WTC11 (cell line): Measurements from ENCODE around the gene SUB1. TPM values are rescaled to one million over a fixed set of nuclear protein-coding genes. Genes with fewer than 3 reads are reported as not detected.

Source experiments
- ATAC-seq: fragments of 200-7000 bp; cut with Tn5 transposase; 2 replicates; pipeline ENCODE4 v1.10.0; 2021; ENCODE audit warnings: mild to moderate bottlenecking, moderate library complexity
- CTCF ChIA-PET: fragments of 300-600 bp; sonication (Branson Sonifier 250); formaldehyde crosslinking; loops from one replicate; lab custom pipeline; 2021; ENCODE audit warnings: antibody characterized with exemption; lab: Charles Lee
- POLR2A ChIA-PET: fragments of 350-600 bp; sonication (Branson Sonifier 250); formaldehyde crosslinking; loops from one replicate; lab custom pipeline; 2021; ENCODE audit warnings: antibody characterized with exemption; lab: Charles Lee
- DNase-seq: peaks from one replicate; pipeline ENCODE4 v3.0.0; 2021; ENCODE audit warnings: low spot score
- H3K27ac Mint-ChIP-seq: 2 replicates; pipeline ENCODE4 v1.8.0; 2021; ENCODE audit warnings: mixed read lengths
- H3K27me3 Mint-ChIP-seq: 2 replicates; pipeline ENCODE4 v1.8.0; 2021; ENCODE audit warnings: low read depth, mild to moderate bottlenecking, moderate library complexity, mixed read lengths
- H3K36me3 Mint-ChIP-seq: 2 replicates; pipeline ENCODE4 v1.8.0; 2021; ENCODE audit warnings: mixed read lengths
- H3K4me1 Mint-ChIP-seq: 2 replicates; pipeline ENCODE4 v1.8.0; 2022; ENCODE audit warnings: mixed read lengths
- H3K4me3 Mint-ChIP-seq: 2 replicates; pipeline ENCODE4 v1.8.0; 2021; ENCODE audit warnings: mild to moderate bottlenecking, moderate library complexity, mixed read lengths
- H3K9me3 Mint-ChIP-seq: 2 replicates; pipeline ENCODE4 v1.8.0; 2021; ENCODE audit warnings: mixed read lengths
- ATF1 ChIP-seq: sonication (generic); formaldehyde crosslinking; IDR thresholded peaks from 2 replicates; pipeline ENCODE4 v1.8.1; 2023; ENCODE audit warnings: mild to moderate bottlenecking, moderate library complexity, missing genetic modification reagents
- ATF6 ChIP-seq: sonication (generic); formaldehyde crosslinking; IDR thresholded peaks from 2 replicates; pipeline ENCODE4 v1.8.1; 2023; ENCODE audit warnings: mild to moderate bottlenecking, missing genetic modification reagents
- GTF2I ChIP-seq: fragments of 250-450 bp; sonication (Bioruptor Pico); conservative IDR thresholded peaks from 2 replicates; pipeline ENCODE4 v1.4.0; 2021; ENCODE audit warnings: mild to moderate bottlenecking
- JAZF1 ChIP-seq: fragments of 250-450 bp; sonication (Bioruptor Pico); IDR thresholded peaks from 2 replicates; pipeline ENCODE4 v1.9.0; 2021; ENCODE audit warnings: moderate library complexity, mild to moderate bottlenecking, inconsistent platforms
- JUN ChIP-seq: sonication (generic); formaldehyde crosslinking; IDR thresholded peaks from 2 replicates; pipeline ENCODE4 v1.8.0; 2023; ENCODE audit warnings: mild to moderate bottlenecking, missing genetic modification reagents
- NFATC4 ChIP-seq: fragments of 250-450 bp; sonication (Bioruptor Pico); IDR thresholded peaks from 2 replicates; pipeline ENCODE4 v1.9.0; 2021; ENCODE audit warnings: mild to moderate bottlenecking
- PRRX2 ChIP-seq: fragments of 250-450 bp; sonication (Bioruptor Pico); IDR thresholded peaks from 2 replicates; pipeline ENCODE4 v1.8.0; 2021; ENCODE audit warnings: mild to moderate bottlenecking
- SMAD3 ChIP-seq: sonication (generic); formaldehyde crosslinking; IDR thresholded peaks from 2 replicates; pipeline ENCODE4 v1.8.0; 2022; ENCODE audit warnings: missing genetic modification reagents, mild to moderate bottlenecking, borderline replicate concordance
- SMAD4 ChIP-seq: sonication (generic); formaldehyde crosslinking; IDR thresholded peaks from 2 replicates; pipeline ENCODE4 v1.8.0; 2022; ENCODE audit warnings: mild to moderate bottlenecking, missing genetic modification reagents
- TP53 ChIP-seq: sonication (generic); formaldehyde crosslinking; IDR thresholded peaks from 2 replicates; pipeline ENCODE4 v1.8.1; 2023; ENCODE audit warnings: mild to moderate bottlenecking, missing genetic modification reagents
- USF2 ChIP-seq: sonication (generic); formaldehyde crosslinking; IDR thresholded peaks from 2 replicates; pipeline ENCODE4 v1.8.1; 2023; ENCODE audit warnings: mild to moderate bottlenecking, missing genetic modification reagents, moderate library complexity
- ZNF281 ChIP-seq: sonication (generic); formaldehyde crosslinking; IDR thresholded peaks from 2 replicates; pipeline ENCODE4 v1.8.0; 2023; ENCODE audit warnings: mild to moderate bottlenecking, missing genetic modification reagents
- ZNF671 ChIP-seq: fragments of 250-450 bp; sonication (Bioruptor Pico); IDR thresholded peaks from 2 replicates; pipeline ENCODE4 v1.8.0; 2021; ENCODE audit warnings: mild to moderate bottlenecking
- total RNA-seq: library from RNA; stranded (reverse); gene quantifications from 3 replicates; pipeline ENCODE4 v1.2.3, GENCODE V29; 2021

The SUB1 gene
- total RNA-seq, 1 experiment from 2014 or later: 258 TPM

GRCh38 chr5:32586276-32586599, 881 bp downstream of the SUB1 start (continued):
- TF ChIP-seq USF2 (CRISPR knock-in tag): no peak
- TF ChIP-seq PRRX2 (CRISPR knock-in tag): no peak
- TF ChIP-seq, all 79 proteins: peak for 0

GRCh38 chr5:32587067-32587551, 1.8 kb downstream of the SUB1 start:
- Mint-ChIP-seq H3K36me3 (peaks cover 20% of the 10 kb centered on the region), H3K4me3 (peak overlapping the region; percentile 90), H3K27me3 (no peaks in the 10 kb centered on the region), H3K4me1 (peaks cover 42% of the 10 kb centered on the region), H3K9me3 (no peaks in the 10 kb centered on the region), H3K27ac (peak overlapping the region; percentile 45)
- TF ChIP-seq ATF6 (CRISPR knock-in tag): no peak
- no peak for TF ChIP-seq ZNF671 (CRISPR knock-in tag)
- TF ChIP-seq SMAD4: no peak
- TF ChIP-seq ATF1: no peak
- TF ChIP-seq JUN (CRISPR knock-in tag): no peak
- no peak for TF ChIP-seq JAZF1 (CRISPR knock-in tag)
- no peak for TF ChIP-seq TP53 (CRISPR knock-in tag)
- POLR2A ChIA-PET: no interaction called here
- DNase-seq (no peak), ATAC-seq (no peak)
- CTCF ChIA-PET: interaction anchor here (1.1 to 5.0 kb wide), 3 partner anchors 98 to 136 kb away, joined by 3 to 195 read pairs (median 3); no protein-coding TSS in a partner anchor

GRCh38 chr5:32589416-32589815, 4.1 kb downstream of the SUB1 start:
- H3K4me3 Mint-ChIP-seq: no peak overlapping the region
- H3K27ac Mint-ChIP-seq: no peak overlapping the region

More at GRCh38 chr5:32589416-32589815, 4.1 kb downstream of the SUB1 start:
- Mint-ChIP-seq H3K4me1 (peaks cover 20% of the 10 kb centered on the region), H3K9me3 (no peaks in the 10 kb centered on the region)
- DNase-seq: no peak
- CTCF ChIA-PET: interaction anchor here (0.8 to 5.0 kb wide), 23 partner anchors 25 to 454 kb away, joined by 3 to 195 read pairs (median 4); no protein-coding TSS in a partner anchor
- TF ChIP-seq ZNF281 (CRISPR knock-in tag) (no peak), GTF2I (no peak), NFATC4 (no peak), SMAD3 (CRISPR knock-in tag) (no peak)
- TF ChIP-seq, all 79 proteins: peak for 0
- H3K36me3 Mint-ChIP-seq: peaks cover 40% of the 10 kb centered on the region
- no peak for ATAC-seq
- POLR2A ChIA-PET: interaction anchor here (1.3 to 1.8 kb wide), 2 partner anchors 99 to 100 kb away, joined by 3 to 4 read pairs; no protein-coding TSS in a partner anchor
- H3K27me3 Mint-ChIP-seq: no peaks in the 10 kb centered on the region
